Lung (tissue), 12 donors: ENCODE results near the gene KLHL29. TPM values are rescaled to one million over a fixed set of nuclear protein-coding genes. Genes with fewer than 3 reads are reported as not detected.

ENCODE experiments used
- ATAC-seq: fragments of 200-7000 bp; cut with Tn5 transposase; one replicate; pipeline ENCODE4 v1.9.1; 2020; ENCODE audit warnings: moderate number of reproducible peaks; ENCODE audit not compliant: insufficient read depth, low FRiP score
- DNase-seq, 3 donors: peaks; one replicate each; pipeline ENCODE4 v3.0.0-alpha.2; 2013 to 2017
- H3K27ac ChIP-seq, 2 donors: one replicate each; pipeline ENCODE4 v1.5.1; 2013; ENCODE audit warnings: mild to moderate bottlenecking in 2 of 2, moderate library complexity in 2 of 2, control low read depth in 1 of 2, inconsistent platforms in 1 of 2, low read depth in 1 of 2, low read length in 1 of 2
- H3K27me3 ChIP-seq, 3 donors: one replicate each; pipeline ENCODE4 v1.5.1; 2013; ENCODE audit warnings: low read length in 2 of 3; ENCODE audit not compliant: control insufficient read depth in 3 of 3, insufficient read depth in 3 of 3
- H3K36me3 ChIP-seq, 4 donors: one replicate each; pipeline ENCODE4 v1.5.1; 2013; ENCODE audit warnings: low read length in 4 of 4, mild to moderate bottlenecking in 1 of 4, moderate library complexity in 1 of 4; ENCODE audit not compliant: control insufficient read depth in 4 of 4, insufficient read depth in 4 of 4
- H3K4me1 ChIP-seq, 5 donors: one replicate each; pipeline ENCODE4 v1.5.1; 2013; ENCODE audit warnings: low read length in 5 of 5, mild to moderate bottlenecking in 2 of 5, moderate library complexity in 1 of 5; ENCODE audit not compliant: control insufficient read depth in 5 of 5, insufficient read depth in 5 of 5
- H3K4me3 ChIP-seq: one replicate; pipeline ENCODE4 v1.5.1; 2013; ENCODE audit warnings: mild to moderate bottlenecking, control low read depth, moderate library complexity
- H3K9ac ChIP-seq, 2 donors: one replicate each; pipeline ENCODE4 v1.5.1; 2013; ENCODE audit warnings: low read length in 2 of 2, control low read depth in 1 of 2; ENCODE audit not compliant: insufficient read depth in 1 of 2
- H3K9me3 ChIP-seq, 4 donors: one replicate each; pipeline ENCODE4 v1.5.1; 2013; ENCODE audit warnings: low read length in 3 of 4, mild to moderate bottlenecking in 1 of 4, moderate library complexity in 1 of 4; ENCODE audit not compliant: control insufficient read depth in 4 of 4, insufficient read depth in 3 of 4
- WGBS, 2 donors: extraction: QIAGEN DNeasy Blood & Tissue Kit; methylation state at CpG; one replicate each; pipeline ENCODE4 v1.1.7; 2013; 5-methylcytosine and 5-hydroxymethylcytosine counted together
- polyA plus RNA-seq, 2 donors: library from polyadenylated mRNA; stranded (reverse); fragments of 200-250 nt; gene quantifications; one replicate each; pipeline ENCODE4 v1.2.1, GENCODE V29; 2013
- total RNA-seq, 2 donors: library from RNA; depleted of rRNA in 1 of 2; stranded (reverse); fragments of >200 nt in 1 of 2; gene quantifications; one replicate each; pipeline ENCODE4 v1.2.1, GENCODE V29; 2014 to 2021
- TF ChIP-seq, protein P1 (sequence below): IDR thresholded peaks from 2 replicates; pipeline ENCODE4 v1.5.1; 2012; ENCODE audit warnings: mild to moderate bottlenecking; ENCODE audit errors: control extremely low read depth, extremely low read depth
- donor health status: control.
- donor health status: control.
- donor health status: Bipolar disorder and iron deficiency.
- donor health status: healthy.
- donor health status: DM: yes; HTN: yes; CAD: no.

Gene KLHL29
- total and polyA plus RNA-seq, 4 donors: 2.7 to 16.2 (median 3.5) TPM

DNA sequence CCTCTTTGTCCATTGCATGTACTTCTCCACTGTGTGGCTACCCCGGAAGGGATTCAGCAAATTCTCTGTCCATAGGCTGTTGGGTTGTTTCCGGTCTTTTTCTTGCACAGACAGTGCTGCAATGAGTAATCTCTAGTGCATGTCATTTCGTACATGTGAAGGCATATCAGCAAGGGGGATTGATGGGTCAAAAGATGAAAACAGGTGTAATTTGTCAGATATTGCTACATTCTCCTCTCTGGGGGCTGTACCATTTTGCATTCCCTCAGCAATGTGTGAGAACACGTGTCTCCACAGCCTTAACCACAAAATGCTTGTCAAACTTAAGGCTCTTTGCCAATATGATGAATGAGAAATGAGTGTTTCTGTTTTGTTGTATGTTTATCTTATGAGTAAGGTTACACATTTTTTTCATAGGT lies 60.5 kb downstream of the KLHL29 start:
- Histone ChIP-seq H3K9ac (no peak overlapping the region), H3K27me3 (no peaks in the 10 kb centered on the region), H3K27ac (no peak overlapping the region), H3K36me3 (no peaks in the 10 kb centered on the region), H3K4me3 (no peak overlapping the region), H3K9me3 (peaks cover 0 to 6% (median 3%) of the 10 kb centered on the region in 4 donors), H3K4me1 (peaks cover 0 to 10% (median 2%) of the 10 kb centered on the region in 5 donors)
- TF ChIP-seq, protein P1, sequence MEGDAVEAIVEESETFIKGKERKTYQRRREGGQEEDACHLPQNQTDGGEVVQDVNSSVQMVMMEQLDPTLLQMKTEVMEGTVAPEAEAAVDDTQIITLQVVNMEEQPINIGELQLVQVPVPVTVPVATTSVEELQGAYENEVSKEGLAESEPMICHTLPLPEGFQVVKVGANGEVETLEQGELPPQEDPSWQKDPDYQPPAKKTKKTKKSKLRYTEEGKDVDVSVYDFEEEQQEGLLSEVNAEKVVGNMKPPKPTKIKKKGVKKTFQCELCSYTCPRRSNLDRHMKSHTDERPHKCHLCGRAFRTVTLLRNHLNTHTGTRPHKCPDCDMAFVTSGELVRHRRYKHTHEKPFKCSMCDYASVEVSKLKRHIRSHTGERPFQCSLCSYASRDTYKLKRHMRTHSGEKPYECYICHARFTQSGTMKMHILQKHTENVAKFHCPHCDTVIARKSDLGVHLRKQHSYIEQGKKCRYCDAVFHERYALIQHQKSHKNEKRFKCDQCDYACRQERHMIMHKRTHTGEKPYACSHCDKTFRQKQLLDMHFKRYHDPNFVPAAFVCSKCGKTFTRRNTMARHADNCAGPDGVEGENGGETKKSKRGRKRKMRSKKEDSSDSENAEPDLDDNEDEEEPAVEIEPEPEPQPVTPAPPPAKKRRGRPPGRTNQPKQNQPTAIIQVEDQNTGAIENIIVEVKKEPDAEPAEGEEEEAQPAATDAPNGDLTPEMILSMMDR: no peak
- DNase-seq (no peak), ATAC-seq (no peak)
- WGBS, 2 donors: 69 to 71% methylated on average over 4 of the region's 4 CpGs

DNA sequence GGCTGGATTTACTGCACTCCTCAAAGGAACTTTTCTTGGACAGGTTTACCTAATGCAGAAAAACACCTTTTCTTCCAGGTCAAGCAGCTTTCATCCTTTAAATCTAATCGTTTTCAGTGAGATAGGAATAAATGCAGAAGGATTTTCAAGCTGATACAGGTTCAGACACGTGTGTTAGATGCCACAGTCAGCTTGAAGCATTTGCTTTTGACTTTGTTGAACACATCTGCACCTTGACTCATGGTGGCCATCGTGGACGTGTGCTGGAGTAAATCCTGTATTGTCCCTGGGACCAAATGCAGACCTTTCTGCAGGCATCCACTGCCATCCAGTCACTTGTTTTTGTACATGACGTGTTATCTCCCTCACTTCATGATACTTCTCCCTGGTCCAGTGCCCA lies 61.9 kb downstream of the KLHL29 start:
- DNase-seq (no peak), ATAC-seq (no peak)
- TF ChIP-seq, protein P1: no peak
- Histone ChIP-seq H3K4me3 (no peak overlapping the region), H3K27me3 (no peaks in the 10 kb centered on the region), H3K4me1 (peaks cover 0 to 10% (median 2%) of the 10 kb centered on the region in 5 donors), H3K9ac (no peak overlapping the region), H3K9me3 (peaks cover 0 to 4% (median 0%) of the 10 kb centered on the region in 4 donors), H3K27ac (no peak overlapping the region), H3K36me3 (no peaks in the 10 kb centered on the region)
- 83 to 84% methylated on average over 5 of the region's 5 CpGs for WGBS, 2 donors

DNA sequence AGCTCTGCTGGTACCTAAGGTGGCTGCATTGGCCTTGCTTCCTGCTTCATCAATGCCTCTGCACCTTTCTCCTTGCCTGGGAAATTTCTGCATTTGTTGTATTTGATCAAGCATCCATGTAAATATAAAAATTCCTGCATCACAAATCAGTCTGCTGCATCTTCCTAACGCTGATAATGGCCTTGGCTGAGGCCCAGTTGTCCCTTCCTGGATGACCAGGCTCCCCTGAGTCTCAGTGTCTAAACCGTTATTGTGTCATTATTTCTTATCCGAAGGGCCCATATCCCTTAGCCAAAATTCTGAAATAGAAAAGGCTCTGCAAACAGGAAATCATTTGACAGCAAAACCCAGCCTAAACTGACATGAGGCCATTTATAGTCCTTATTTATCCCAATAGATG lies 62.4 kb downstream of the KLHL29 start:
- ATAC-seq (no peak), DNase-seq (no peak)
- TF ChIP-seq, protein P1: no peak
- 66 to 84% methylated on average over 3 of the region's 3 CpGs for WGBS, 2 donors
- Histone ChIP-seq H3K36me3 (no peaks in the 10 kb centered on the region), H3K27me3 (no peaks in the 10 kb centered on the region), H3K4me3 (no peak overlapping the region), H3K27ac (no peak overlapping the region), H3K9ac (no peak overlapping the region), H3K4me1 (peaks cover 0 to 10% (median 4%) of the 10 kb centered on the region in 5 donors), H3K9me3 (peaks cover 0 to 2% (median 0%) of the 10 kb centered on the region in 4 donors)

DNA sequence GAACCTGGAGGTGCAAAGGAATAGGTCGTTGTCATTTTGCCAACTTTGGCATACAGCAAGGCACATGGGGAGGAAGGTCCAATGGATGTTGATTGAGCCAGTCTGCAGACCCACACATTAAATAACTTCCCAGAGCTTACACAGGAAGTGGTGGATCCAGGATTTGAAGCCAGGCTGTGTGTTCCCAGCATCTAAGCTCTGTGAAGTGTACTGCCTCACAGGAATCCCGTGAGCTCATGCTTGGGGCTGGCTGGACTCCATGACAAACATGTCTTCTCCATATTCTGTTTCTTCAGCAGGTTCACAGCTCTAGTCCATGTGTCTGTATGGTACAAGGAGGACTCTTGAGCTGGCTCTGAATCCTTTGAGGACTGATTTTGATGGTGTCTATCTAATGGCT lies 63.9 kb downstream of the KLHL29 start:
- Histone ChIP-seq H3K9me3 (peaks cover 0 to 2% (median 0%) of the 10 kb centered on the region in 4 donors), H3K27ac (no peak overlapping the region), H3K36me3 (no peaks in the 10 kb centered on the region), H3K9ac (no peak overlapping the region), H3K27me3 (no peaks in the 10 kb centered on the region), H3K4me3 (no peak overlapping the region), H3K4me1 (peaks cover 0 to 18% (median 6%) of the 10 kb centered on the region in 5 donors)
- DNase-seq (no peak), ATAC-seq (no peak)
- TF ChIP-seq, protein P1: no peak
- 85 to 90% methylated on average over 2 of the region's 2 CpGs for WGBS, 2 donors
